HepG2 (cell line): ENCODE results near the gene HCRTR1. TPM values are rescaled to one million over a fixed set of nuclear protein-coding genes. Genes with fewer than 3 reads are reported as not detected.

Source experiments
- ASH2L ChIP-seq: fragments of 300-600, 200-600 bp; sonication (generic); IDR thresholded peaks from 2 replicates; pipeline ENCODE4 v1.7.0; 2017; ENCODE audit warnings: low read depth, mild to moderate bottlenecking, moderate library complexity, mixed read lengths, low read length; ENCODE audit not compliant: insufficient read length
- ATF7-NPFF ChIP-seq: sonication (generic); formaldehyde crosslinking; IDR thresholded peaks from 2 replicates; pipeline ENCODE4 v1.8.1; 2023; ENCODE audit warnings: mild to moderate bottlenecking, low read depth, missing genetic modification reagents, moderate library complexity
- DNMT1 ChIP-seq: sonication (generic); formaldehyde crosslinking; IDR thresholded peaks from 2 replicates; pipeline ENCODE4 v1.5.1; 2020; ENCODE audit warnings: mild to moderate bottlenecking, missing genetic modification reagents
- FOXC1 ChIP-seq: sonication (generic); formaldehyde crosslinking; IDR thresholded peaks from 2 replicates; pipeline ENCODE4 v1.8.0; 2022; ENCODE audit warnings: mild to moderate bottlenecking, missing genetic modification reagents, borderline replicate concordance
- FOXJ3 ChIP-seq: sonication (generic); formaldehyde crosslinking; IDR thresholded peaks from 2 replicates; pipeline ENCODE4 v1.4.0; 2020; ENCODE audit warnings: missing genetic modification reagents, mild to moderate bottlenecking, borderline replicate concordance
- GFI1 ChIP-seq: sonication (generic); formaldehyde crosslinking; IDR thresholded peaks from 2 replicates; pipeline ENCODE4 v1.5.0; 2020; ENCODE audit warnings: missing genetic modification reagents, mild to moderate bottlenecking, borderline replicate concordance
- GTF3A ChIP-seq: sonication (generic); formaldehyde crosslinking; conservative IDR thresholded peaks from 2 replicates; pipeline ENCODE4 v1.4.0; 2020; ENCODE audit warnings: mild to moderate bottlenecking, missing genetic modification reagents
- HHEX ChIP-seq: IDR thresholded peaks from 2 replicates; pipeline ENCODE4 v1.6.1; 2016; ENCODE audit warnings: control low read depth
- HNF4G ChIP-seq, 2 experiments: sonication (generic) in 1 of 2; formaldehyde crosslinking in 1 of 2; IDR thresholded peaks; 2 replicates each; pipeline versions ENCODE4 v1.4.0 to v1.6.1; 2011 to 2020; ENCODE audit warnings: borderline replicate concordance in 2 of 2, low read depth in 2 of 2, mild to moderate bottlenecking in 2 of 2, low read length in 1 of 2, missing genetic modification reagents in 1 of 2, moderate library complexity in 1 of 2
- KAT2B ChIP-seq: fragments of 150-350 bp; IDR thresholded peaks from 2 replicates; pipeline ENCODE4 v1.6.1; 2014; ENCODE audit warnings: low read depth, low read length, borderline replicate concordance
- MAFK ChIP-seq, 2 experiments: IDR thresholded peaks in 1 of 2; conservative IDR thresholded peaks in 1 of 2; 2 replicates each; pipeline ENCODE4 v1.6.1; 2011; ENCODE audit warnings: improper control_type of control experiment in 2 of 2, low read length in 2 of 2
- NR3C1 ChIP-seq: sonication (generic); formaldehyde crosslinking; IDR thresholded peaks from 2 replicates; pipeline ENCODE4 v1.4.0; 2020; ENCODE audit warnings: missing genetic modification reagents
- PHF20 ChIP-seq: sonication (generic); formaldehyde crosslinking; IDR thresholded peaks from 2 replicates; pipeline ENCODE4 v1.5.0; 2020; ENCODE audit warnings: mild to moderate bottlenecking, missing genetic modification reagents
- SMC3 ChIP-seq: IDR thresholded peaks from 2 replicates; pipeline ENCODE4 v1.6.1; 2011; ENCODE audit warnings: low read length, improper control_type of control experiment
- SP140L ChIP-seq: sonication (generic); formaldehyde crosslinking; IDR thresholded peaks from 2 replicates; pipeline ENCODE4 v1.4.0; 2020; ENCODE audit warnings: missing genetic modification reagents, borderline replicate concordance
- TAF1 ChIP-seq: sonication (generic); formaldehyde crosslinking; IDR thresholded peaks from 2 replicates; pipeline ENCODE4 v1.4.0; 2020; ENCODE audit warnings: missing genetic modification reagents
- TAF15 ChIP-seq: fragments of 200-400 bp; formaldehyde crosslinking; IDR thresholded peaks from one replicate; pipeline ENCODE4 v1.6.1; 2018; ENCODE audit warnings: mild to moderate bottlenecking, low read depth, low read length; ENCODE audit not compliant: poor library complexity, severe bottlenecking
- WIZ ChIP-seq: sonication (generic); formaldehyde crosslinking; IDR thresholded peaks from 2 replicates; pipeline ENCODE4 v1.5.1; 2020; ENCODE audit warnings: mild to moderate bottlenecking, missing genetic modification reagents
- YEATS4 ChIP-seq: sonication (generic); formaldehyde crosslinking; IDR thresholded peaks from 2 replicates; pipeline ENCODE4 v1.4.0; 2020; ENCODE audit warnings: missing genetic modification reagents, borderline replicate concordance
- ZEB1 ChIP-seq: IDR thresholded peaks from 2 replicates; pipeline ENCODE4 v1.6.1; 2012; ENCODE audit warnings: mild to moderate bottlenecking, low read depth, inconsistent platforms; ENCODE audit not compliant: insufficient replicate concordance
- ZNF138 ChIP-seq: sonication (generic); formaldehyde crosslinking; IDR thresholded peaks from 2 replicates; pipeline ENCODE4 v1.5.0; 2020; ENCODE audit warnings: mild to moderate bottlenecking, low read depth, missing genetic modification reagents
- ZNF296 ChIP-seq: sonication (generic); formaldehyde crosslinking; conservative IDR thresholded peaks from 2 replicates; pipeline ENCODE4 v1.5.0; 2020; ENCODE audit warnings: mild to moderate bottlenecking, missing genetic modification reagents
- ZNF567 ChIP-seq: sonication (generic); formaldehyde crosslinking; IDR thresholded peaks from 2 replicates; pipeline ENCODE4 v1.8.1; 2023; ENCODE audit warnings: mild to moderate bottlenecking, missing genetic modification reagents, borderline replicate concordance
- ZNF772 ChIP-seq: sonication (generic); formaldehyde crosslinking; IDR thresholded peaks from 2 replicates; pipeline ENCODE4 v1.5.0; 2020; ENCODE audit warnings: mild to moderate bottlenecking, missing genetic modification reagents
- ZNF790 ChIP-seq: sonication (generic); formaldehyde crosslinking; IDR thresholded peaks from 2 replicates; pipeline ENCODE4 v1.8.0; 2022; ENCODE audit warnings: missing genetic modification reagents, mild to moderate bottlenecking, borderline replicate concordance
- ZSCAN21 ChIP-seq: sonication (generic); formaldehyde crosslinking; IDR thresholded peaks from 2 replicates; pipeline ENCODE4 v1.8.0; 2022; ENCODE audit warnings: mild to moderate bottlenecking, missing genetic modification reagents, moderate library complexity, borderline replicate concordance
- polyA plus RNA-seq, 8 experiments: library from polyadenylated mRNA; depleted of rRNA in 3 of 8; stranded (reverse) in 7 of 8; unstranded in 1 of 8; fragments of >200 nt; fragmentation: Illumina TruSeq in 4 of 8; extraction: Trizol in 4 of 8; gene quantifications; 2 replicates each; pipeline versions ENCODE4 v1.2.1 to v1.2.3, GENCODE V29; 2011 to 2016; ENCODE audit warnings: low read depth in 4 of 8, missing spikeins in 1 of 8, mixed read lengths in 1 of 8; ENCODE audit not compliant: insufficient read depth in 1 of 8
- total RNA-seq, 5 experiments: library from RNA; depleted of rRNA; stranded (reverse); fragments of >200 nt; fragmentation: Illumina TruSeq; extraction: Trizol; gene quantifications; 2 replicates each; pipeline ENCODE4 v1.2.3, GENCODE V29; 2016; ENCODE audit warnings: low read depth in 1 of 5
- TF ChIP-seq, protein P1 (sequence below): sonication (generic); formaldehyde crosslinking; conservative IDR thresholded peaks from 2 replicates; pipeline ENCODE4 v1.8.0; 2022; ENCODE audit warnings: low read depth, missing genetic modification reagents
- TF ChIP-seq, protein P2 (sequence below): sonication (generic); formaldehyde crosslinking; IDR thresholded peaks from 2 replicates; pipeline ENCODE4 v1.8.0; 2022; ENCODE audit warnings: mild to moderate bottlenecking, missing genetic modification reagents, moderate library complexity

The HCRTR1 gene
- total and polyA plus RNA-seq, 2 of the 13 experiments (the other 11 are each of a cell fraction or from before 2014, with no cell fraction given) = not detected

- TF ChIP-seq NR3C1 (no peak), MAFK (conservative IDR thresholded peaks at IDR 0.05 in 1 of 2, IDR thresholded peaks at IDR 0.05 in 1 of 2; ENCODE audit: low read length in 2 of 2) (no peak), HHEX (CRISPR knock-in tag) (no peak), ZNF138 (CRISPR knock-in tag) (no peak), FOXC1 (no peak), KAT2B (no peak), HNF4G (IDR thresholded peaks at IDR 0.05; ENCODE audit: borderline replicate concordance, low read depth, low read length) (peak; percentile 25; the same call in 1 of the 2 replicates), HNF4G (CRISPR knock-in tag; IDR thresholded peaks at IDR 0.05; ENCODE audit: borderline replicate concordance, low read depth) (no peak), FOXJ3 (CRISPR knock-in tag) (no peak), ZNF790 (CRISPR knock-in tag) (no peak), SP140L (no peak), ATF7-NPFF (CRISPR knock-in tag) (0 out of 2 replicates have a peak, but pooled peaks have one; percentile 39), TAF15 (no peak), PHF20 (CRISPR knock-in tag) (no peak), DNMT1 (no peak), SMC3 (no peak), ZSCAN21 (CRISPR knock-in tag) (no peak), WIZ (CRISPR knock-in tag) (no peak), YEATS4 (CRISPR knock-in tag) (no peak), GTF3A (CRISPR knock-in tag) (no peak), GFI1 (0 out of 2 replicates have a peak, but pooled peaks have one; percentile 15), TAF1 (CRISPR knock-in tag) (no peak; the same call in 1 of the 2 replicates), ZNF772 (CRISPR knock-in tag) (no peak), ASH2L (peak; percentile 15), ZEB1 (no peak), ZNF296 (CRISPR knock-in tag) (no peak; the same call in 1 of the 2 replicates), ZNF567 (0 out of 2 replicates have a peak, but pooled peaks have one; percentile 63)
- TF ChIP-seq, protein P1, sequence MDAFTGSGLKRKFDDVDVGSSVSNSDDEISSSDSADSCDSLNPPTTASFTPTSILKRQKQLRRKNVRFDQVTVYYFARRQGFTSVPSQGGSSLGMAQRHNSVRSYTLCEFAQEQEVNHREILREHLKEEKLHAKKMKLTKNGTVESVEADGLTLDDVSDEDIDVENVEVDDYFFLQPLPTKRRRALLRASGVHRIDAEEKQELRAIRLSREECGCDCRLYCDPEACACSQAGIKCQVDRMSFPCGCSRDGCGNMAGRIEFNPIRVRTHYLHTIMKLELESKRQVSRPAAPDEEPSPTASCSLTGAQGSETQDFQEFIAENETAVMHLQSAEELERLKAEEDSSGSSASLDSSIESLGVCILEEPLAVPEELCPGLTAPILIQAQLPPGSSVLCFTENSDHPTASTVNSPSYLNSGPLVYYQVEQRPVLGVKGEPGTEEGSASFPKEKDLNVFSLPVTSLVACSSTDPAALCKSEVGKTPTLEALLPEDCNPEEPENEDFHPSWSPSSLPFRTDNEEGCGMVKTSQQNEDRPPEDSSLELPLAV = no peak
- TF ChIP-seq, protein P2, sequence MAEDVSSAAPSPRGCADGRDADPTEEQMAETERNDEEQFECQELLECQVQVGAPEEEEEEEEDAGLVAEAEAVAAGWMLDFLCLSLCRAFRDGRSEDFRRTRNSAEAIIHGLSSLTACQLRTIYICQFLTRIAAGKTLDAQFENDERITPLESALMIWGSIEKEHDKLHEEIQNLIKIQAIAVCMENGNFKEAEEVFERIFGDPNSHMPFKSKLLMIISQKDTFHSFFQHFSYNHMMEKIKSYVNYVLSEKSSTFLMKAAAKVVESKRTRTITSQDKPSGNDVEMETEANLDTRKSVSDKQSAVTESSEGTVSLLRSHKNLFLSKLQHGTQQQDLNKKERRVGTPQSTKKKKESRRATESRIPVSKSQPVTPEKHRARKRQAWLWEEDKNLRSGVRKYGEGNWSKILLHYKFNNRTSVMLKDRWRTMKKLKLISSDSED (CRISPR knock-in tag) = no peak
Observed at GRCh38 chr1:31576201-31576669, 41.3 kb upstream of the HCRTR1 start, which contains the start of gene TINAGL1 (continued).
